Type B pancreatic cell (in vitro differentiated cells): ENCODE data around the gene COL8A2. TPM values are rescaled to one million over a fixed set of nuclear protein-coding genes. Genes with fewer than 3 reads are reported as not detected.

ENCODE experiments used
- DNase-seq: peaks from one replicate; pipeline ENCODE4 v3.0.0; 2021; ENCODE audit warnings: mixed read lengths; ENCODE audit not compliant: unreplicated experiment; ENCODE audit errors: extremely low spot score
- H3K27ac Mint-ChIP-seq: 2 replicates; pipeline ENCODE4 v1.8.0; 2021; ENCODE audit warnings: mild to moderate bottlenecking, mixed read lengths
- H3K27me3 Mint-ChIP-seq: 2 replicates; pipeline ENCODE4 v1.8.0; 2021; ENCODE audit warnings: mixed read lengths
- H3K36me3 Mint-ChIP-seq: 2 replicates; pipeline ENCODE4 v1.8.0; 2021; ENCODE audit warnings: mixed read lengths
- H3K4me1 Mint-ChIP-seq: one replicate; pipeline ENCODE4 v1.8.0; 2021; ENCODE audit warnings: mixed read lengths; ENCODE audit not compliant: unreplicated experiment
- H3K4me3 Mint-ChIP-seq: 2 replicates; pipeline ENCODE4 v1.8.0; 2021; ENCODE audit warnings: mild to moderate bottlenecking, mixed read lengths
- H3K9me3 Mint-ChIP-seq: 2 replicates; pipeline ENCODE4 v1.8.0; 2021; ENCODE audit warnings: mixed read lengths
- CTCF ChIP-seq: fragments of 200-600 bp; sonication (generic); conservative IDR thresholded peaks from 2 replicates; pipeline ENCODE4 v1.5.0; 2021; ENCODE audit warnings: antibody characterized with exemption, mild to moderate bottlenecking
- total RNA-seq: library from RNA; stranded (reverse); gene quantifications from 2 replicates; pipeline ENCODE4 v1.2.1, GENCODE V29; 2021; ENCODE audit warnings: low replicate concordance

Gene COL8A2
- total RNA-seq, 1 donor from 2014 or later: 2.5 TPM

- no peak for TF ChIP-seq CTCF
- Mint-ChIP-seq H3K36me3 (no peaks in the 10 kb centered on the region), H3K27me3 (no peaks in the 10 kb centered on the region), H3K4me3 (no peak overlapping the region), H3K9me3 (no peaks in the 10 kb centered on the region), H3K27ac (no peak overlapping the region), H3K4me1 (no peaks in the 10 kb centered on the region)
- no peak for DNase-seq
Measured at GRCh38 chr1:36068866-36069265, 56.2 kb downstream of the COL8A2 start.

GRCh38 chr1:36067871-36068270 is 57.2 kb downstream of the COL8A2 start:
- no peaks in the 10 kb centered on the region for H3K27me3 Mint-ChIP-seq
- no peak overlapping the region for H3K4me3 Mint-ChIP-seq
- no peaks in the 10 kb centered on the region for H3K4me1 Mint-ChIP-seq
- no peaks in the 10 kb centered on the region for H3K36me3 Mint-ChIP-seq
- no peak for TF ChIP-seq CTCF
- DNase-seq: no peak
- no peaks in the 10 kb centered on the region for H3K9me3 Mint-ChIP-seq
- H3K27ac Mint-ChIP-seq: no peak overlapping the region

GRCh38 chr1:36062315-36062714 is 62.7 kb downstream of the COL8A2 start:
- DNase-seq: no peak
- no peaks in the 10 kb centered on the region for H3K4me1 Mint-ChIP-seq
- no peak for TF ChIP-seq CTCF
- H3K4me3 Mint-ChIP-seq: no peak overlapping the region
- no peaks in the 10 kb centered on the region for H3K9me3 Mint-ChIP-seq
- no peaks in the 10 kb centered on the region for H3K36me3 Mint-ChIP-seq
- no peaks in the 10 kb centered on the region for H3K27me3 Mint-ChIP-seq
- no peak overlapping the region for H3K27ac Mint-ChIP-seq

- TF ChIP-seq CTCF: no peak
- H3K4me3 Mint-ChIP-seq: no peak overlapping the region
- H3K36me3 Mint-ChIP-seq: peaks cover 10% of the 10 kb centered on the region
- DNase-seq: no peak
- no peak overlapping the region for H3K27ac Mint-ChIP-seq
- H3K4me1 Mint-ChIP-seq: no peaks in the 10 kb centered on the region
- no peaks in the 10 kb centered on the region for H3K27me3 Mint-ChIP-seq
- H3K9me3 Mint-ChIP-seq: no peaks in the 10 kb centered on the region
Measured at GRCh38 chr1:36055706-36056105, 69.3 kb downstream of the COL8A2 start.

- Mint-ChIP-seq H3K27ac (no peak overlapping the region), H3K4me3 (no peak overlapping the region), H3K9me3 (no peaks in the 10 kb centered on the region), H3K4me1 (no peaks in the 10 kb centered on the region), H3K27me3 (no peaks in the 10 kb centered on the region), H3K36me3 (peaks cover 16% of the 10 kb centered on the region)
- no peak for DNase-seq
- no peak for TF ChIP-seq CTCF
Measured at GRCh38 chr1:36053978-36054377, 71.0 kb downstream of the COL8A2 start.

GRCh38 chr1:36051821-36052220 is 73.2 kb downstream of the COL8A2 start:
- TF ChIP-seq CTCF: no peak
- Mint-ChIP-seq H3K27ac (no peak overlapping the region), H3K9me3 (no peaks in the 10 kb centered on the region), H3K4me3 (no peak overlapping the region), H3K4me1 (no peaks in the 10 kb centered on the region), H3K27me3 (no peaks in the 10 kb centered on the region), H3K36me3 (peaks cover 35% of the 10 kb centered on the region)
- DNase-seq: no peak
